ACHN (cell line): ENCODE data around the gene POLR2C.

Experiments used
- DNase-seq: peaks from one replicate; pipeline ENCODE4 v3.0.0-alpha.2; 2015
- in situ Hi-C: cut with HindIII; loops from 2 replicates; pipeline ENCODE4 v1.10.0; 2017; ENCODE audit warnings: low sequenced_read_pairs, low pct_ligation_motif_present, low pct_unique_long_range_greater_than_20kb

Gene POLR2C

GRCh38 chr16:57476546-57477410, 14.3 kb downstream of the POLR2C start:
- in situ Hi-C loops = no loop called here
- DNase-seq = no peak

DNA sequence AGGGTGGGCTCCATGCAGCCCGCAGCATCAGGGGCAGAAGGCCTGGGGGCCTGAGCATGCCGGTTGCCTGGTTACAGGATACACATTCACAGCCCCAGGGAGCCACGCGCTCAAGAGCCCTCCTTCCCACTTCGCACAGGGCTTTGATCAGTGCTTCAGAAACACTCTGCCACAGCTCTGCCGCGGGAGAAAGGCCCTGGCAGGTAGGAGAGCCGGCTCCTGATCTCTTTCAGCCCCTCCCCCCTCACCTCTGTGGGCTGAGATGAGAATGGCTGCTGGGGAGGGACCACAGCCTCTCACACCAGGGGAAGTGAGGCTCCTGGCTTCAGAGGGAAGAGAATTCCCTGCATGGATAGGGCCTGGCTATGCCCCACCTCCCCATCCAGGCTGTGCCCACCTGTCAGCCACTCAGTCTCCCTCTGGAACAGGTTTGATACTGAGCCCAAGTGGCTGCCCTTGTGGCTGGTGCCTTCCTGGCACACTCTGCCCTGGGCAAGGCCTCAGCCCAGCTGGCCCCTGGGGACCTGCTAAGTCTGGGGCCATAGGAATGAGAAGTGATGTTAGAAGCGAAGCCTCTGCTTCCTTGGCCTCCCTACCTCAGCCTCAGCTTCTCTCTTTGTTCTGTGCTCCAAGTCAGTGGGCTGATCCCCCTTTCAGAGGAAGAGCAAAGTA, 15.2 kb downstream of the POLR2C start:
- in situ Hi-C loops = no loop called here
- DNase-seq = no peak

- DNase-seq = no peak
- in situ Hi-C loops = no loop called here
These were observed 16.1 kb downstream of the POLR2C start for GRCh38 chr16:57478396-57479204.

DNA sequence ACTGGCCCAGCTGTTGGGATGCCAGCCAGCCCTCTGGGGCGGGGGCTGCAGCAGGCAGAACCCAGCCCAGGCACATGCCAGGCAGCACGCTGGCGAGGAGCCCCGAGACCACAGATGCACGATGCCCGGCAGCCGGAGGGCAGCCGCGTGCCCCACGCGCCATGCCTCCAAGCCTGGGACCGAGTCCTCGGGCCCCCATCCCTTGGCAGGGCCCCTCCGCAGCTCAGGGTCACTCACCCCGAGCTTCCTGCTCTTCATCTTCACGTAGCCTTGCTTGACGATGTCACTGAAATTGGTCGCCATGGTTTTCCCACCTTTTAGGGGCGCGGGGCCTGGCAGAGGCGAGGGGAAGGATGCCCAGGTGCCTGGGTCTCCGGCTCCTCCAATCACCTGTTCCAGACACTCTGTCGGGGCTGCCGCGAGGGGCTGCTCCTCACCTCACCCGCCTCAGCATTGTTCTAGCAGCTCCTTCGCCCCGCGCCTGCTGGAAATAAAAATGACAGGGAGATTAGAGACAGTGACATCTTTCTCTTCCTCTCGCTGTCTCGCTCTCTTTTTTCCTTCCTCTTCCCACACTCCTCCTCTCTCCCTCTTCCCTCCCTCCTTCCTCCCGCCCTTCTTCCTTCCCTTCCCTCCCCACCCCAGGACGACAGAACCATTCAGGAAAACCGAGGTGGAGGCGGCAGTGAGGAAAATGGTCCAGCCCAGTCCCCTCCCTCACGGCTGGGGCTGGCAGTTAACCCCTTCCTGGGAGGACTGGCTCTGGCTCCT, 16.9 kb downstream of the POLR2C start:
- in situ Hi-C loops = no loop called here

DNA sequence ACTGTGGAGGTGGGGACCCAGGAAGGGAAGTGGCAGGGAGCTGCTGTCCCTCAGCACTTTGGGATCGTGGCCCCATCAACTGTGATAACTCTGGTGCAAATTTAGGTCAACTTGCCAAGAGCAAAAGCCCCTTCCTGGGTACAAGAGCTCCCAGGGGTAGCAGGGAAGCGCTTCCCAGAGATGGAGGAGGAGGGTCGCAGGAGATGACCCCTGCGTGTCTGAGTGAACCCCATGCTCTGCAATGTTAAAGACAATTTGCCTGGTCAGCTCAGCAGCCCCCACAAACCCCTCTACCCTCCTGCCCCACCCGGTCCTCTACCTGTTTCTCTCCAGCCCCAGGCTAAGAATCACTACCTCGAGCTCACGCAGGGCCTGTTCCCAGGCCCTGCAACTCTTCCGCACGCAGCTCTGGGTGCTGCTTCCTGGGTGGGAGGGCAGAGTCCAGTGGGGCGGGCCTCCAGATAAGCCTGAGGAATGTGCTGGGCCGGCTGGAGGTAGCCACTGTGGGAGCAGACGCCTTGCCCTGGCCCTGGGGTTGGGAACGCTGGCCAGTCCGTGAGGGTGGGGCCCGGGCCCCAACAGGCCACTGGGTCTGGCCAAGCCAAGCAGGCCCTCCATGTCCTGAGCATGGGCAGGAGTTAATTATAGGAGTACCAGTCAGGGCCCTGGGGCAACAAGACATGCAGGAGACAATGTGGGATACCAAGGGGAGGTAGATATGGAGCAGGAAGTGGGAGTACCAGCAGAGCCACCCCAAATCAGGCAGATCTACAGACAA, 17.7 kb downstream of the POLR2C start:
- in situ Hi-C loops = no loop called here
- DNase-seq = peak; percentile 90

More for the DNA sequence above, 16.9 kb downstream of the POLR2C start:
- peak; percentile 30 for DNase-seq

DNA sequence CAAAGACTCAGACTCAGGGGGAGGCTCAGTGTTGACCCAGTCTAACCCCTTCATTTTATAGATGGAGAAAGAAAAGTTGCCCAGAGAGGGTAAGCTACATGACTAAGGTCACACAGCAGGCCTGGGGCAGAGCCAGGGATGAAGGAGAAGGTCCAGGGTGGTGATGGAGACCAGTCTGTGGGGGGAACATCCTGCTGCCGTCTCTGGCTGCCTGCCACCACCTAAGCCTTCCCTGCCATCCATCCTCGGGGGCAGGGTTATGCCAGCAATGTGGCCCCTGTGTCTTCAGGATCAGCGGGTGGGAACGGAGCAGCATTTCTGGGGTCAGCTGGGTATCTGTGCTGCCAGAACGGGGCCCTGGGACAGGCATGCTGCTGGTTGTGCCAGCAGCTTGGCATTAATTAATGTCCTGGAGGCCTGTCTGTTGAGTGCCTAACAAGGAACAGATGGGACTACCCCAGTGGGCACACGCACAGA, 18.3 kb downstream of the POLR2C start:
- no peak for DNase-seq
- in situ Hi-C loops = no loop called here

DNA sequence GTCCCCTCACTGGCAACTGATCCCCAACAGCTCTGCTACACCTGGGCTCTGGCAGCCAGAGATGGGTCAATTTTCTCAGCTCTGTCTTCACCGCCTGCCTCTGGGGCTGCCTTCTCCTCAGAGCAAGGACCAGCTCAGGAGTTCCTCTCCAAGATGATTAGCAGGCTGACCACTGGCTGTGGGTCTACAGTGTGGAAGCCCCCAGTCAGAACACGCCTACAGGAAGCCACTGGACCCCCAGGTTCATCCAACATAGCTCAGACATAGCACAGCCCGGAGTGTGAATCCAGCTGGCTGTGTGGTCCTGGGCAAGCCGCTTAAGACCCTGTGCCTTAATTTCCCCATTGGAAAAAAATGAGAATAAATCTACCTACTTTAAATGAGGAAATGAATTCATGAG, 18.9 kb downstream of the POLR2C start:
- DNase-seq = no peak
- in situ Hi-C loops = no loop called here

DNA sequence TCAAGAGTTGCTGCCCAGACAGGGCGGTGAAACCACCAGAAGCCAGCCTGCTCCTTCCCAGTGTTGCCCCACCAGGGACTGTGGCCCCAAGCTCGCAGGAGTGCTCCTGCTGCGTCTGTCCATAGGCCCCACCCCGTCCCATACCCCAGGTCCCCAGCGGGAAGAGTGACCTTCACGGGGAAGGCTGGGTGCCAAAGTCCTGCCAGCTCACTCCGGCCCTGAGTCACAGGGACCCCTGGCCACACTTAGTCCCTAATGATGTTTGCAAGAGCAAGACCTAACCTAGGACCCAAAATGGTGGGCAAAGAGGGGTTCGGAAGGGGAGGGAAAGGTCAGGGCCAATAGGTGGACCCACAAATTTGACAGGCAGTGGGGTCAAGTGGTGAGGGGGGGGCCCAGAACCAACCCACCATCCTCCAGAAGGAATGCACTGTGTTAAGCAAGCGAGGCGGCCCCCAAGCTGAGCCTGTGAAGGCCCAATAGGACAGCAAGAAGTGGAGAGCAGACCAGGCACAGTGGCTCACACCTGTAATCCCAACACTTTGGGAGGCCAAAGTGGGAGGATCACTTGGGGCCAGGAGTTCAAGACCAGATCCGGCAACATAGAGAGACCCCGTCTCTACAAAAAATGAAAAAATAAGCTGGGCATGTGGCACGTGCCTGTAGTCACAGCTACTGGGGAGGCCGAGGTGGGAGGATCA, 20.5 kb downstream of the POLR2C start:
- DNase-seq = no peak
- in situ Hi-C loops = no loop called here

DNA sequence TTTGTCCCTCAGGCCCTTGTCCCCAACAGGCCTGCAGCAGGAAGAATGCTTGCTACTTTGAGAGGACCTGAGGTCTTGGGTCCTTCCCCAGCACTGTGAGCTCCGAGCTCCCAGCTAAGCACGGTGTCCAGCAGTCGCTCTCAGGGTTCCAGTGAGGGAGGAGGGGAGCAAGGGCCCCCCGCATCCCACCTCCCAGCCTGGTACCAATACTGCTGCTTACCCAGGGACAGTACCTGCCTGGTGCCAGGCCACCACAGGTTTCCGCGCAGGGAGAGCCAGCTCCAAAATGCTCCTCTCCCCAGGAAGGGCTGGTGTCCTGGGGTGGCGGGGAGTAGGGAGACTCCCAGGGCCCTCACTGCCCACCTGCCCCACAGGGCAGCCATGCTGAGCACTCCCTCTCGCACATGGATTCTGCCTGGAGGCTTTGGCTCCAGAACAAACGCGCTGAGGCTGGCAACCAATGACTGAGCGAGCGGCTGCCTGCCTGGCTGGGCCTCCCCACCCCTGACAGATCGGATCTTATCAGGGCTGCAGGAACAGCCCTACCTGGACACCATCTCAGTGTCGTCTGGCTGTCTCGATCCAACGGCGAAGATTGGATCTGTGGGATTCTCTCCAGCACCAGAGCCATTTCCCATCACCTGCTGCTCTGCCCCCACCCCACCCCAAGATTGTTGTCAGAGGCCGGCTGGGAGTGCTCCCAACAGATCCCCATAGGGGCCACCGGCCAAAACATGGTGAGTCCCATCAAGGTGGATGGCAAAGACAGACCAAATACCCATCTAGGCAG, 21.4 kb downstream of the POLR2C start:
- in situ Hi-C loops = no loop called here
- no peak for DNase-seq

DNA sequence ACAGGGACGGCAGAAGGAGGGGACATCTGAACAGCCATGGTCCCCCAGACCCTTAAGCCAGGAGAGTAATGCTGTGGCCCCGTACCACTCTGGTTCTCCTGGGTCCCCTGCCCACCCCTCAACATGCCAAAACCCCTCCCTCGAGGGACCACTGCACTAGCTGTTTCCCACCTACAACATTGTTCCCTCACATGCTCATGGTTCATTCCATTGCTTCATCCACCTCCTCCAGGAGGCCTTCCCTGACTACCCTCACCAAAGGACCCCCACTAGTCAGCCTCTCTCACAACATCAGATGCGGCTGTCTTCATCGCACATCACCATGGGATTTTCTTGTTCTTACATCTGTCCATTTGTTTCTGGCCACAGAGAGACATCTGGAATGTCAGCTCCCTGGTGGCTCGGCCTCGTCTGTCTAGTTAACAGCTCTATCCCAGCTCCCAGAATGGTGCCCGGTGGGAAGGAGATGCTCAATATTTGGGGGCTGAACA, 22.1 kb downstream of the POLR2C start:
- no peak for DNase-seq
- in situ Hi-C loops = no loop called here

DNA sequence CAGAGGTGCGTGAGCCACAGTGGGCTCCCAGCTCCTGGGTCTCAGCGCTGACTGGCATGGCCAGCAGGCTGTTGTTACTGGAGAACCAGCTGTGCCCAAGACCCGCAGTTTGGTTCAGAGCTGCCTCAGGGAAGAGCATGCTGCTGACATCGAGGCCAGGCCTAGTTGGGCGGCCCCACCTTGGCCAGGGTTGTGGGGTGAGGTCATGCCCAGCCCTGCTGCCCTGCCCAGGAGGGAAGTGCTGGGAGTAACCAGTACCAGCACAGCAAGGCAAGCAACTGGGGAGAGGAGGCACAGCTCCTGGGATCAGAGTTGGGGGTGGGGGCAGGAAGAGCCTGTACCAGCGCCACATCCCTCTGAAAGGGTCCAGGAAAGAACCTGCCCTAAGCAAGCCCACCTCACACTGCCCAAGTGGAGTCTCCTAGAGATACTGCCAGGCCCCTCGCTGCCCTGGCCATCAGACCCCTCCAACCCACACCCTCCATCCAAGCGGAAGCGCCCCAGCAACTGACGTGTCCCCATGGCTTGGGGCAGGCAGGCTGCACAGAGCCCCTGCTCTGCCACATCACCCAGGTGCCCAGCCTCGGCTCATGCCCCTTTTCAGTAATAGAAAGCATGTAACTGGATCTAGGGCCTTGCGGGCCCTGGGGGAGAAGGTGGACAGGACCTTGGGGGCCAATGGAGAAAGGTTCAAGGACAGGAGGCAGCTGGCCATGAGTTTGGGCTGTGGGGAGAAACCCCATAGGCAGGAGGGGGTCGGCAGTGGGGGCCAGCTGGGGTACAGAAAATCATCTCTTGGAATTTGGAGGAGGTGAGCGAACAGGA, 22.8 kb downstream of the POLR2C start:
- DNase-seq = no peak
- in situ Hi-C loops = no loop called here

DNA sequence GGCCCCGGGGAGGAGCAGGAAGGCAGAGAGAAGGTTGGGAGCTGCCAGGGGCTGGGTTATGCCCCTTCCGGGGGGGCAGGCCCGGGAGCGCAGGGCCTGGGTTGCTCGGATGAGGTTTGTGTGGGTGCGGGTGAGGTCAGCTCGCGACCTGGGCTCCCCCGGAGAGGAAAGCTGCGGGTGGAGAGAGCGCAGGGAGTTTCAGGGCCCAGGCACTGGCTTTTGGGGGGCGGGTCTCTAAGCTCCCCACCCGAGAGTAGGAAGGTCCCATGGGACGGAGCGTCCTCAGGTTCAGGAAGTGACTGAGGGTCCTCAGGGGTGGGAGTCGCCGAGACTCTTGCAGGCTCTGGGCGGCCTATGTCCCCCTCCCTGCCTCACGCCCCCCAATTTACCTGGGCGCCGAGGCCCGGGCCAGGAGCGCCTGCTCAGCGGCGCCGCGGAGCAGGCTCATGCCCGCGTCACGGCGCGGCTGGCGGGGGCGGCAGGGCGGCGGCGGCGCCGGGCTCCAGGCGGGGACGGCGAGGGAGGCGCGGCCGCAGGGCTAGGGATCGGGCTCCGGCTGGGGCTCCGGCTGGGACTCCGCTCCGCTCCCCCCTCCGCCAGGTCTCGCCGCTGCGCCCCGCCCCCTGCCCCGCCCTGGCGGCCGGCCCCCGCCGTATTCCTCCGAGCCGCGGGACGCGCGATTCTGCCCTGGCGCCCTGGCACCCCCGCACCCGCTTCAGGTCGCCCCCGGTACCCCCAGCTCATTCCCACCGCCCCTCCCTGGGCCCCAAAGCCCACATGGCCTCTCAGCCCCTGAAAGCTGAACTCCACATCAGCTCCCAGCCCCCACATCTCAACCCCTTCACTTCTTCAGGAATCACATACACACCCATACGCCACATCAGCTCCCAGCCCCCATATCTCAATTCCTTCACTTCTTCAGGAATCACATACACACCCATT, 23.7 kb downstream of the POLR2C start, which contains the start of gene DOK4:
Gene DOK4 (minus strand): TSS at position 578 of the 942 bp plus-strand sequence. CDS start 6,986 bp downstream, outside the sequence.
- DNase-seq = peak; percentile 81

GRCh38 chr16:57486858-57487834, 24.7 kb downstream of the POLR2C start:
- in situ Hi-C loops = no loop called here

More for the DNA sequence above, 23.7 kb downstream of the POLR2C start, which contains the start of gene DOK4:
- in situ Hi-C loops = no loop called here

More at GRCh38 chr16:57486858-57487834, 24.7 kb downstream of the POLR2C start:
- no peak for DNase-seq
